Endothelial cell of umbilical vein (primary cell): ENCODE data around the gene MFGE8. TPM values are rescaled to one million over a fixed set of nuclear protein-coding genes. Genes with fewer than 3 reads are reported as not detected.

ENCODE experiments used
- BruUV-seq: library from RNA; stranded (reverse); fragments of 400-500 nt; replicated peaks from 2 replicates; lab custom pipeline; 2021; lab: Mats Ljungman, UMichigan
- CTCF ChIA-PET: fragments of 300-600, 350-600 bp; sonication (Branson Sonifier 250); formaldehyde crosslinking; loops from one replicate; lab custom pipeline; 2021; ENCODE audit warnings: antibody characterized with exemption, inconsistent platforms; lab: Charles Lee
- POLR2A ChIA-PET: fragments of 300-600, 350-600 bp; sonication (Branson Sonifier 250); formaldehyde crosslinking; loops from one replicate; lab custom pipeline; 2021; ENCODE audit warnings: antibody characterized with exemption, inconsistent platforms; lab: Charles Lee
- DNase-seq: peaks from one replicate; pipeline ENCODE4 v3.0.0-alpha.2; 2011; ENCODE audit warnings: low read depth, low spot score
- FAIRE-seq: peaks from 2 replicates; lab custom pipeline; 2011; peaks lifted over from hg19 to GRCh38; lab: Jason Lieb, UNC
- H2AFZ ChIP-seq: 2 replicates; pipeline ENCODE4 v1.6.0; 2012; ENCODE audit warnings: low read depth, low read length, control low read depth, inconsistent platforms
- H3K27ac ChIP-seq: 2 replicates; pipeline ENCODE4 v1.5.1; 2011; ENCODE audit warnings: low read depth, mild to moderate bottlenecking, control low read depth, low read length, moderate library complexity; ENCODE audit not compliant: insufficient read depth
- H3K27me3 ChIP-seq, 2 experiments: 2 replicates each; pipeline versions ENCODE4 v1.6.0 to v1.6.1; 2011; ENCODE audit warnings: low read length in 2 of 2, mixed read lengths in 1 of 2; ENCODE audit not compliant: control insufficient read depth in 2 of 2, insufficient read depth in 2 of 2
- H3K36me3 ChIP-seq, 2 experiments: 2 replicates in 1 of 2; 3 replicates in 1 of 2; pipeline ENCODE4 v1.5.1; 2011; ENCODE audit warnings: low read length in 2 of 2, mild to moderate bottlenecking in 1 of 2, moderate library complexity in 1 of 2; ENCODE audit not compliant: control insufficient read depth in 2 of 2, insufficient read depth in 2 of 2; ENCODE audit errors: extremely low read depth in 1 of 2
- H3K4me1 ChIP-seq: 3 replicates; pipeline ENCODE4 v1.5.1; 2011; ENCODE audit warnings: mild to moderate bottlenecking, low read length; ENCODE audit not compliant: control insufficient read depth, insufficient read depth; ENCODE audit errors: extremely low read depth
- H3K4me2 ChIP-seq: 2 replicates; pipeline ENCODE4 v1.6.1; 2011; ENCODE audit warnings: low read length, control low read depth, mixed read lengths; ENCODE audit not compliant: insufficient read depth
- H3K4me3 ChIP-seq, 3 experiments: fragments of 200-600 bp in 1 of 3; sonication (generic), shearing (Covaris generic) in 1 of 3; replicated peaks in 1 of 3; 2 replicates each; pipeline ENCODE4 v1.5.1; 2011 to 2016; ENCODE audit warnings: control low read depth in 3 of 3, low read length in 3 of 3, mild to moderate bottlenecking in 2 of 3, inconsistent platforms in 1 of 3, low read depth in 1 of 3, moderate library complexity in 1 of 3; ENCODE audit not compliant: insufficient read depth in 1 of 3
- H3K79me2 ChIP-seq: 2 replicates; pipeline ENCODE4 v1.6.0; 2012; ENCODE audit warnings: low read length, inconsistent platforms; ENCODE audit not compliant: control insufficient read depth, insufficient read depth
- H3K9ac ChIP-seq: replicated peaks from 2 replicates; pipeline ENCODE3; 2011; ENCODE audit warnings: low read length, control low read depth; ENCODE audit not compliant: insufficient read depth; ENCODE audit errors: extremely low read depth
- H3K9me1 ChIP-seq: replicated peaks from 3 replicates; pipeline ENCODE4 v1.6.0; 2011; ENCODE audit warnings: mild to moderate bottlenecking, low read length; ENCODE audit not compliant: control insufficient read depth, insufficient read depth; ENCODE audit errors: extremely low read depth
- H3K9me3 ChIP-seq: replicated peaks from 2 replicates; pipeline ENCODE4 v1.5.1; 2012; ENCODE audit warnings: low read length, inconsistent platforms; ENCODE audit not compliant: control insufficient read depth, insufficient read depth
- H4K20me1 ChIP-seq: replicated peaks from 2 replicates; pipeline ENCODE3; 2011; ENCODE audit warnings: mild to moderate bottlenecking, low read length; ENCODE audit not compliant: control insufficient read depth, insufficient read depth; ENCODE audit errors: extremely low read depth
- CTCF ChIP-seq, 2 donors: IDR thresholded peaks; 1 replicate in 1 of 2; 2 replicates in 1 of 2; pipeline ENCODE4 v1.5.1; 2011; ENCODE audit warnings: low read length in 2 of 2, mild to moderate bottlenecking in 2 of 2, moderate library complexity in 2 of 2, control low read depth in 1 of 2, inconsistent platforms in 1 of 2, low read depth in 1 of 2; ENCODE audit not compliant: insufficient read depth in 1 of 2; ENCODE audit errors: extremely low read depth in 1 of 2
- EZH2 ChIP-seq: IDR thresholded peaks from 2 replicates; pipeline ENCODE4 v1.6.1; 2012; ENCODE audit warnings: borderline replicate concordance, low read depth, mild to moderate bottlenecking, moderate library complexity, low read length, inconsistent platforms; ENCODE audit not compliant: severe bottlenecking
- FOS ChIP-seq: IDR thresholded peaks from 2 replicates; pipeline ENCODE4 v1.6.1; 2011; ENCODE audit warnings: mild to moderate bottlenecking, low read length, moderate library complexity, borderline replicate concordance; ENCODE audit not compliant: insufficient read depth
- GATA2 ChIP-seq: IDR thresholded peaks from 2 replicates; pipeline ENCODE4 v1.7.0; 2011; ENCODE audit warnings: low read depth, mild to moderate bottlenecking, moderate library complexity, mixed read lengths, low read length; ENCODE audit not compliant: insufficient read length, insufficient read depth
- JUN ChIP-seq: IDR thresholded peaks from 2 replicates; pipeline ENCODE4 v1.6.1; 2011; ENCODE audit warnings: borderline replicate concordance, low read depth; ENCODE audit not compliant: insufficient read length, insufficient read depth
- MAX ChIP-seq: IDR thresholded peaks from 2 replicates; pipeline ENCODE4 v1.6.1; 2011; ENCODE audit not compliant: insufficient read depth, insufficient read length
- MYC ChIP-seq: IDR thresholded peaks from one replicate; pipeline ENCODE4 v1.6.1; 2011; ENCODE audit warnings: mild to moderate bottlenecking, low read depth, low read length
- POLR2A ChIP-seq: IDR thresholded peaks from 2 replicates; pipeline ENCODE4 v1.6.1; 2012; ENCODE audit warnings: low read depth, mild to moderate bottlenecking, control low read depth, low read length
- POLR2AphosphoS5 ChIP-seq: IDR thresholded peaks from 2 replicates; pipeline ENCODE4 v1.6.1; 2012; ENCODE audit warnings: low read depth, mild to moderate bottlenecking, control low read depth, low read length, moderate library complexity; ENCODE audit not compliant: insufficient read depth
- dilution Hi-C: fragments of 300-500 bp; cut with MboI; formaldehyde crosslinking; loops from one replicate; pipeline ENCODE4 v1.15.0; 2019; ENCODE audit warnings: low sequenced_read_pairs; ENCODE audit not compliant: extremely low pct_ligation_motif_present
- intact Hi-C: fragments of 100-400 bp; cut with micrococcal nuclease; formaldehyde crosslinking; loops from one replicate; pipeline ENCODE4 v1.10.0; 2022
- polyA plus RNA-seq, 4 experiments: library from polyadenylated mRNA; depleted of rRNA in 3 of 4; stranded (reverse) in 3 of 4; unstranded in 1 of 4; fragments of >200 nt; gene quantifications; 2 replicates each; pipeline versions ENCODE4 v1.2.1 to v1.2.3, GENCODE V29; 2011 to 2012; ENCODE audit warnings: missing spikeins in 1 of 4
- total RNA-seq: library from RNA; stranded (reverse); gene quantifications from 2 replicates; pipeline ENCODE4 v1.2.3, GENCODE V29; 2021

The MFGE8 gene
- total and polyA plus RNA-seq, 2 donors (not counting 3 experiments of a cell fraction or from before 2014, with no cell fraction given) = 108 to 117 TPM

- BruUV-seq = no TSS peak
- Histone ChIP-seq H3K36me3 (peaks cover 0 to 2% of the 10 kb centered on the region in 2 experiments), H3K9ac (no peak overlapping the region), H4K20me1 (no peaks in the 10 kb centered on the region), H3K9me3 (no peaks in the 10 kb centered on the region), H3K4me3 (no peak overlapping the region), H3K4me1 (no peaks in the 10 kb centered on the region), H3K27me3 (peaks cover 0 to 5% of the 10 kb centered on the region in 2 experiments), H2AFZ (no peak overlapping the region), H3K27ac (no peak overlapping the region), H3K4me2 (no peak overlapping the region), H3K79me2 (no peaks in the 10 kb centered on the region), H3K9me1 (no peaks in the 10 kb centered on the region)
- FAIRE-seq (no peak), DNase-seq (no peak)
- intact Hi-C loops (no loop called here), dilution Hi-C loops (no loop called here)
- ChIA-PET POLR2A (no interaction called here), CTCF (interaction anchor here (1.2 to 2.6 kb wide), 2 partner anchors 7 to 9 kb away, joined by 6 to 18 read pairs; no protein-coding TSS in a partner anchor)
- no peak for TF ChIP-seq JUN
- TF ChIP-seq POLR2A = no peak
- TF ChIP-seq MYC = no peak
- TF ChIP-seq GATA2 = no peak
- TF ChIP-seq FOS = no peak
- TF ChIP-seq MAX = no peak
- TF ChIP-seq EZH2 = no peak
- TF ChIP-seq CTCF (IDR thresholded peaks at IDR 0.05; ENCODE audit: extremely low read depth in 1 of 2, insufficient read depth in 1 of 2, low read depth in 1 of 2, low read length in 2 of 2) = no peak
- no peak for TF ChIP-seq POLR2AphosphoS5
Observed at GRCh38 chr15:88871313-88871712, 41.9 kb downstream of the MFGE8 start.
